T-helper 1 cell treated with Interleukin-12 subunit alpha and Interleukin-12 subunit beta and Interleukin-4 antibody, amounts not matched to agents 30 μg/mL and 1 μg/mL, for 36 hours (primary cell): Measurements from ENCODE around the gene PKP4.

Experiments used
- H3K27ac Mint-ChIP-seq: one replicate; pipeline ENCODE4 v1.8.0; 2021; ENCODE audit warnings: mild to moderate bottlenecking, mixed read lengths
- H3K27me3 Mint-ChIP-seq: one replicate; pipeline ENCODE4 v1.8.0; 2021; ENCODE audit warnings: low read depth, mixed read lengths
- H3K36me3 Mint-ChIP-seq: one replicate; pipeline ENCODE4 v1.8.0; 2021; ENCODE audit warnings: low read depth, mixed read lengths
- H3K4me1 Mint-ChIP-seq: one replicate; pipeline ENCODE4 v1.8.0; 2021; ENCODE audit warnings: low read depth, mixed read lengths
- H3K4me3 Mint-ChIP-seq: one replicate; pipeline ENCODE4 v1.8.0; 2021; ENCODE audit warnings: mild to moderate bottlenecking, moderate library complexity, mixed read lengths
- H3K9me3 Mint-ChIP-seq: one replicate; pipeline ENCODE4 v1.8.0; 2021; ENCODE audit warnings: mixed read lengths

The PKP4 gene

DNA sequence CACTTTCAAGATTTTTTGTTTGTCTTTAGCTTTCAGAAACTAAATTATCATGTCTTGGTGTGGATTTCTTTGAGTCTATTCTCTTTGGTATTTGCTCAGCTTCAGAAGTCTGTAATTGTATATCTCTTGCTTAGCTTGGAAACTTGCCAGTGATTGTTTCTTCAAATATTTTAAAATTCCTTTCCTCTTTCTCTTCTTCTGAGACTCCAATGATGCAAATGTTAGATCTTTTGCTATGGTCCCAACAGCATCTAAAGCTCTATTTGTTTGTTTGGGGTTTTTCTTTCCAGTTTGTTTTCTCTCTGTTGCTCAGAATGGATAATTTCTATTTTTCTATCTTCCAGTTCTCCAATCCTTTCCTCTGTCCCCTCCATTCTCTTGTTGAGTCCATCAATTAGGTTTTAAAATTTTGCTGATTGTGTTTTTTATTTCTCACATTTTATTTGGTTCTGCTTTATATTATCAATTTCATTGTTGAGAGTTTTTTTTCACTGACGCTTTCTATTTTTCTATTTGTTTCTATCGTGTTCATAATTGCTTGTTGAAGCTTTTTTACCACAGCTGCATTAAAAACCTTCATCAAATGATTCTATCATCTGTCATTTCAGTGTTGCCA lies 256.9 kb downstream of the PKP4 start:
- H3K27me3 Mint-ChIP-seq, result no peaks in the 10 kb centered on the region
- H3K36me3 Mint-ChIP-seq, result no peaks in the 10 kb centered on the region
- no peak overlapping the region for H3K27ac Mint-ChIP-seq
- H3K4me3 Mint-ChIP-seq, result no peak overlapping the region
- no peaks in the 10 kb centered on the region for H3K4me1 Mint-ChIP-seq
- peaks cover 12% of the 10 kb centered on the region for H3K9me3 Mint-ChIP-seq

- Mint-ChIP-seq H3K9me3 (peaks cover 12% of the 10 kb centered on the region), H3K4me1 (no peaks in the 10 kb centered on the region), H3K27me3 (no peaks in the 10 kb centered on the region), H3K36me3 (no peaks in the 10 kb centered on the region), H3K27ac (no peak overlapping the region), H3K4me3 (no peak overlapping the region)
Observed at GRCh38 chr2:158714420-158714819, 257.7 kb downstream of the PKP4 start.

DNA sequence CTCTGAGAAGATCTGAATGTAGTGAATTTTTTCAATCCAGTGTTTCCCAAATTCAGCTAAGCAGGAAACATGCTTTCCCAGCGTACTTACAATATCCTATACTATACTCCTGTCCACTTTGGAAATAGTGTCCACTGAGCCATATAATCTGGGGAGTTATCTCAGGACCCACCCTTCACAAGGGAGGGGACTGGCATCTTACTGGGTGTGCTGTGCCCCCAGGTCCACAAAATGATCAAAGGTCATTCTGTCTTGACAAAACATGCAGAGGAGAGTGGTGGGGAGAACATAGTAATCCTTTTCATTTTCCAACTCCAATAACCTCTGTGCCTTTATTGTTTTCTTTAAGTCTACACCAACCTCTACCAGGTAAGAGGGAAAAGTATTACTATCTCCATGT lies 258.6 kb downstream of the PKP4 start:
- Mint-ChIP-seq H3K27me3 (no peaks in the 10 kb centered on the region), H3K9me3 (peaks cover 12% of the 10 kb centered on the region), H3K36me3 (no peaks in the 10 kb centered on the region), H3K27ac (no peak overlapping the region), H3K4me1 (no peaks in the 10 kb centered on the region), H3K4me3 (no peak overlapping the region)

GRCh38 chr2:158716121-158716791 lies 259.5 kb downstream of the PKP4 start:
- no peaks in the 10 kb centered on the region for H3K27me3 Mint-ChIP-seq
- no peaks in the 10 kb centered on the region for H3K36me3 Mint-ChIP-seq
- no peaks in the 10 kb centered on the region for H3K4me1 Mint-ChIP-seq
- H3K9me3 Mint-ChIP-seq, result peaks cover 12% of the 10 kb centered on the region
- H3K4me3 Mint-ChIP-seq, result no peak overlapping the region
- no peak overlapping the region for H3K27ac Mint-ChIP-seq

DNA sequence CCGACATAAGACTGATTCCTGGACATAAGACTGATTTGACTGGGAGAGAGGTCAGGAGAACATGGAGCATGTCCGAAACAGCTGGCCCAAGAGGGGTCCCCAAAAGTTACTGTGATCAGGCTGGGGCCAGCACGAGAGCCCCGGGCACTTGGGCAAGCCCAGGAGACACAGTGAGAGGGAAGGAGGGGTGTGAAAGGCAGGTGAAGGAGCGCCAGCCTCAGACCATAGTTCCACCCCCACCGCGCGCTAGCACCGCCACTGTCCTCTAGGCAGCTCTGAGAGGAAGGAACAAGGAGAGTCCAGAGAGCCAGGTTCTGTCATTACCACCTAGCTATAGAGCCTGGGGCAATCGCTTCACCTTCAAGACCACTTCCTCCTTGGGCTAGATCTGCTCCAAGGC lies 260.2 kb downstream of the PKP4 start:
- H3K4me1 Mint-ChIP-seq, result no peaks in the 10 kb centered on the region
- no peaks in the 10 kb centered on the region for H3K27me3 Mint-ChIP-seq
- no peak overlapping the region for H3K4me3 Mint-ChIP-seq
- H3K27ac Mint-ChIP-seq, result no peak overlapping the region
- peaks cover 12% of the 10 kb centered on the region for H3K9me3 Mint-ChIP-seq
- H3K36me3 Mint-ChIP-seq, result no peaks in the 10 kb centered on the region

GRCh38 chr2:158717366-158718195 lies 260.8 kb downstream of the PKP4 start:
- H3K4me1 Mint-ChIP-seq, result no peaks in the 10 kb centered on the region
- H3K9me3 Mint-ChIP-seq, result peaks cover 12% of the 10 kb centered on the region
- no peaks in the 10 kb centered on the region for H3K27me3 Mint-ChIP-seq
- H3K4me3 Mint-ChIP-seq, result no peak overlapping the region
- H3K36me3 Mint-ChIP-seq, result no peaks in the 10 kb centered on the region
- H3K27ac Mint-ChIP-seq, result no peak overlapping the region

DNA sequence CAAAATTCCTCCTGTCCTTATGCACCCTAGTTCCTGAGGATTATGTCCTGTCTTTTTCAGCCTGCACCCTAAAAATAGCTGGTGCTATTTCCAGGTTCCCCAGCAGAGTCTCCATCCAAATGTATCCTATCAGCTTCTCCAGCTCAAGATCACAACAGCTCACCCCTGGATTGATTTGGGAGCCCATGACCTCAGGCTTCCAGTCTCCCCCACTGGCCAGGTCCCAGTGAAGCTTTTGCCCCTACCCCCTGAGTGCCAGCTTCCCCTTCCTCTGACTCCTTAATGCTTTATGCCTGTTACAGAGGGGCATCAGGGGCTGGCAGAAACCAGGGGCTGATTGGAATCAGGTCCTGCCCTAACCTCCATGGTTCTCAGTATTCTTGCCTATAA lies 261.4 kb downstream of the PKP4 start:
- H3K4me1 Mint-ChIP-seq, result no peaks in the 10 kb centered on the region

DNA sequence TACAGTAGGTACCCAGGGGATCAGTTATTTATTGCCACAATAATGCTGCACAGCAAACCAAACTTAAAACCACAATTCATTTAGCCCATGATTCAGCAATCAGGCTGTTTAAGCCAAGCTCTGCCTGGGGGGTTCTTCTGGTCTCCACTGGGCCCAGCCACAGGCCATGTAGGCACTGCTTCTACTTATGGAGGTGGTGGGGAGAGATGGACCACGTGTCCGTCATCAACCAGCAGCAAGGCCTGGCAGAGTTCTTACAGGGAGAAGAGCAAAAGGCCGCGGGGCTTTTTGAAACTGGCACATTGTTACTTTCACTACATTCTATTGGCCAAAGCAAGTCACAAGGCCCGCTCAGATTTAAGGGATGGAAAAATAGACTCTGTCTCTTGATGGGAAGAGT lies 262.1 kb downstream of the PKP4 start:
- Mint-ChIP-seq H3K27ac (no peak overlapping the region), H3K9me3 (peaks cover 2% of the 10 kb centered on the region), H3K36me3 (no peaks in the 10 kb centered on the region), H3K4me3 (no peak overlapping the region), H3K27me3 (no peaks in the 10 kb centered on the region), H3K4me1 (no peaks in the 10 kb centered on the region)

More for the DNA sequence above, 261.4 kb downstream of the PKP4 start:
- H3K9me3 Mint-ChIP-seq, result peaks cover 8% of the 10 kb centered on the region
- no peak overlapping the region for H3K27ac Mint-ChIP-seq
- no peaks in the 10 kb centered on the region for H3K36me3 Mint-ChIP-seq
- no peak overlapping the region for H3K4me3 Mint-ChIP-seq
- no peaks in the 10 kb centered on the region for H3K27me3 Mint-ChIP-seq

- Mint-ChIP-seq H3K36me3 (no peaks in the 10 kb centered on the region), H3K27ac (no peak overlapping the region), H3K4me3 (no peak overlapping the region), H3K9me3 (no peaks in the 10 kb centered on the region), H3K4me1 (no peaks in the 10 kb centered on the region), H3K27me3 (no peaks in the 10 kb centered on the region)
Observed at GRCh38 chr2:158719403-158719802, 262.7 kb downstream of the PKP4 start.

DNA sequence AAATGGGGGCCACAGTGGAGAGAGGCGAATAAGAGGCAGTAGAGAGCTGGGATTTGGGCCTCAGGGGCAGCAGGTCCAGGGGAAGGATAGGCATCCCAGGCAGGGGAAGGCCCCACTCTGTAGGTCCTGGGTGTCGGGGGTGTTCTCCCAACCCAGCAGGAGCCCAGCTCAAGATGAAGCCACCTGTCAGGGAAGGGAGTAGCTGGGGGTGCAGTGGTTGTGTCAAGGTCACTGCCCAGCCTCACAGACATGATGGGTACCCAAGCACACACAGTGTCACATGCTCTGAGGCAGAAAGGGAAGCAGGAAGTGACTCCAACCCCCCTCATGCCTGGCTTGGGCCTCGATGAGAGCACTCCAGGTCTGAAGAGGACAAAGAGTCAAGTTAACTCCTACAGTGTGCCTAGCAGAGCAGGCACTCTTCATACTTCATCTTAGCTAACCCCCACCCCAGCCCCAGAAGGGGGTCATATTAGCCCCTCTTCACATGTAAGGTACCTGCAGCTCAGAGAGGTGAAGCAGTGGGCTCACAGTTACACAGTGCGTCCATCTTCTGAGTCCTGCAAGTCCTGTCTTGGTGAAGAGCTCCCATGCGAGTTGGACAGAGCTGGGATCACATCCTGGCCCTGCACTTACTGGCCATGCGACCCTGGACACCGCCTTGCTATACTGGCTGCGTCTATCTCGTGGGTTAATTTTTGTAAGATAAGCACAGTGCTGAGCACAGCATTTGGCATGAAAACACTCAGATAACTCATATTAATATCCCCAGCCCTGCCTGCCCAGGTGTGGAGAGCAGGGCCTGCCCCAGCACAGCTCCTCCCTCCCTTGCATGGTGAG lies 265.7 kb downstream of the PKP4 start:
- Mint-ChIP-seq H3K9me3 (no peaks in the 10 kb centered on the region), H3K4me3 (no peak overlapping the region), H3K27me3 (no peaks in the 10 kb centered on the region), H3K36me3 (no peaks in the 10 kb centered on the region), H3K27ac (no peak overlapping the region), H3K4me1 (no peaks in the 10 kb centered on the region)

- Mint-ChIP-seq H3K4me1 (no peaks in the 10 kb centered on the region), H3K4me3 (no peak overlapping the region), H3K27me3 (no peaks in the 10 kb centered on the region), H3K9me3 (no peaks in the 10 kb centered on the region), H3K27ac (no peak overlapping the region), H3K36me3 (no peaks in the 10 kb centered on the region)
Observed at GRCh38 chr2:158723181-158723838, 266.6 kb downstream of the PKP4 start.

GRCh38 chr2:158723921-158724802 lies 267.4 kb downstream of the PKP4 start:
- no peaks in the 10 kb centered on the region for H3K36me3 Mint-ChIP-seq
- H3K27me3 Mint-ChIP-seq, result no peaks in the 10 kb centered on the region
- no peaks in the 10 kb centered on the region for H3K4me1 Mint-ChIP-seq
- H3K9me3 Mint-ChIP-seq, result no peaks in the 10 kb centered on the region
- H3K4me3 Mint-ChIP-seq, result no peak overlapping the region
- no peak overlapping the region for H3K27ac Mint-ChIP-seq

- H3K9me3 Mint-ChIP-seq, result no peaks in the 10 kb centered on the region
- H3K27me3 Mint-ChIP-seq, result no peaks in the 10 kb centered on the region
- H3K4me1 Mint-ChIP-seq, result no peaks in the 10 kb centered on the region
- H3K4me3 Mint-ChIP-seq, result no peak overlapping the region
- no peak overlapping the region for H3K27ac Mint-ChIP-seq
- no peaks in the 10 kb centered on the region for H3K36me3 Mint-ChIP-seq
Observed at GRCh38 chr2:158724803-158725381, 268.1 kb downstream of the PKP4 start.
